Skeletal muscle cell (primary cell): ENCODE results near the gene UGDH.
"Not testable (repeated sequence)": the region's sequence is repeated elsewhere in the genome, so short reads cannot be mapped to it uniquely, and the experiment has no call there.

ENCODE experiments used
- DNase-seq: peaks from one replicate; pipeline ENCODE4 v3.0.0-alpha.2; 2010; ENCODE audit warnings: low read depth
- H3K4me3 ChIP-seq: 2 replicates; pipeline ENCODE4 v1.5.1; 2011; ENCODE audit warnings: low read depth, mild to moderate bottlenecking, control low read depth, low read length, moderate library complexity

UGDH gene

GRCh38 chr4:39527296-39528060 is at the start of gene UGDH:
Gene UGDH (minus strand): TSS chr4:39527439. CDS start chr4:39521512, 5,927 bp downstream.
- peak within 1 kb of the TSS; percentile 97 for H3K4me3 ChIP-seq

GRCh38 chr4:39574946-39575345 is 47.7 kb upstream of the UGDH start:
- no peak overlapping the region for H3K4me3 ChIP-seq
- DNase-seq = no peak

More at GRCh38 chr4:39527296-39528060, at the start of gene UGDH:
- DNase-seq = peak; percentile 97

GRCh38 chr4:39571504-39571903 is 44.3 kb upstream of the UGDH start:
- DNase-seq = no peak
- no peak overlapping the region for H3K4me3 ChIP-seq

DNA sequence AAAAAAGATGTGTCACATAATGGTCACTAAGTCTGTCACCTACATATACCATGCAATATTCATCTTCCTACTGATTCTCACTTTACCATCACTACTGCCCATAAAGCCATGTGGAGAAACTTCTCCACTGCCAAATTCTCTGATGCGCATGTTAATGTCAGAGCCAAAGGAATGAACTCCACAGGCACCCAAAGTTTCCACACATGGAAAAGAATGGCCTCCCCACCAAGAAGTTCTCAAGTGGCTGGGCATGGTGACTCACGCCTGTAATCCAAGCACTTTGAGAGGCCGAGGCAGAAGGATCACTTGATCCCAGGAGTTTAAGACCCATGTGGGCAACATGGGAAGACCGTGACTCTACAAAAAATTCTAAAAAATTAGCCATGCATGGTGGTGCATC is 43.8 kb upstream of the UGDH start:
- no peak overlapping the region for H3K4me3 ChIP-seq
- no peak for DNase-seq

DNA sequence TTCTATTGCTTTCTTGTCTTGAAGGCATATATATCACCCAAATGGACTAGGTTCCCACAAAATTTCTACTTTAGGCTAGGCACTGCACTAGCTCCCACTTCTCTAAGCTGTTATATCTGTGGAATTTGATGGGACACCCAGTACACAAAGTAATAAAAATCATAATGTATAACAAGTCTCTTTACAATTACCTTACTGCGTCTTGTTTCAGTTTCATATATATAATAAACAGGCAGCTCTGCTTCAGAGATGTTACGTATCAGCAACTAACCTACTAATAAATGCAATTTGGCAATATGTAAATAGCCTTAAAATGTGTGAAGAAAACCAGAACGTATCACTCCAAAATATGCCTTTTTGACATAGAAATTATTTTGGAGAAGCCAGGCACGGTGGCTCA is 42.0 kb upstream of the UGDH start:
- no peak overlapping the region for H3K4me3 ChIP-seq
- DNase-seq = no peak

GRCh38 chr4:39568805-39569204 is 41.6 kb upstream of the UGDH start:
- DNase-seq = no peak
- H3K4me3 ChIP-seq = no peak overlapping the region

GRCh38 chr4:39565878-39566600 is 38.8 kb upstream of the UGDH start:
- DNase-seq = peak; percentile 64
- no peak overlapping the region for H3K4me3 ChIP-seq

- DNase-seq = no peak
- no peak overlapping the region for H3K4me3 ChIP-seq
Observed at GRCh38 chr4:39563346-39563847, 36.2 kb upstream of the UGDH start.

GRCh38 chr4:39562792-39563191 is 35.6 kb upstream of the UGDH start:
- no peak for DNase-seq
- no peak overlapping the region for H3K4me3 ChIP-seq

GRCh38 chr4:39559626-39560025 is 32.4 kb upstream of the UGDH start:
- H3K4me3 ChIP-seq = no peak overlapping the region
- DNase-seq = no peak

DNA sequence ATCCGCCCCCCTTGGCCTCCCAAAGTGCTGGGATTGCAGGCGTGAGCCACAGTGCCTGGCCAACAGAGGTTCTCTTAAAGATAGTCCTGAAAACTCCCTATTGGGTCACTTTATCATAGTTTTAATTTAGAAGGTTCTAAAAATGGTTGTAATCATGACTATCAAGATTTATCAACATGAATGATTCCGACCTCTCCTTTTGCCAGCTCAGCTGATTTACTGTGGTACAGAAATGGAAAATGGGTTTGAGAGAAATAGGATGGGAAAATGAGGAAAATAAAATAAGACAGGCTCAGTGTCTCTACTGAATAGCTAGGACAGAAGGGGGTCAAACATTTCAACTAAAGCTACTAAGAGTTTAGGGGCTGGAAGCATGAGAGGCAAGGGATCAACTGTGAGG is 28.2 kb upstream of the UGDH start:
- H3K4me3 ChIP-seq = no peak overlapping the region
- no peak for DNase-seq

GRCh38 chr4:39548425-39549067 is 21.3 kb upstream of the UGDH start:
- no peak overlapping the region for H3K4me3 ChIP-seq

DNA sequence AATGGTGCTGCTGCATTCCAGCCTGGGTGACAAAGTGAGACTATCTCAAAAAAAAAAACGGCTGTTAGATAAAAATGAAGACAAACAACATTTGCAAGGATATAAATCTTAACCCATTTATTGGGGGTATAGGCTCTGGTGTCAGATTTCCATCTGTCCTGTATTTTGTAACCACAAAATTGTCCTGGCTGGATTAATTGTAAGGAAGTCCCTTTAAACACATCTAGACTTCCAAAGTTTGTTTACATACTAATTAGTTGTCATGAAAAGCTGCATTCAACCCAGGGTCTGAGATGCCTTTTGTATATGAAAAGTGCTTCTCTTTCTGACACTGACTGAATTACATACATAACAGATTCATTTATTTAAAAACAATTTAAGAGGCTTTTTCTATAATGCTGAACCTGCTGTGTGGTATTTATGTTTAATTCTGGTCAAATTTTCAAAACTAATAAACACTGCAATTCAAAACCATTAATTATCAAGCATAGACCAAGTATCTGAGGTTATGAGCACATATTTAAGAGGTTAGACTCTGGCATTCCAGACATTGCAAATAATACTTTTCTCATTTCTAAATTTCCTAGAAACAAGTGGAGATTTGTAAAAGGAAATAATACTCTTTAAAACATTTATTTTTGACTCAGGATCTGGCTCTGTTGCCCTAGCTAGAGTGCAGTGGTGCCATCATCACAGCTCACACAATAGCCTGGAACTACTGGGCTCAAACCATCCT is 17.5 kb upstream of the UGDH start:
- no peak for DNase-seq
- no peak overlapping the region for H3K4me3 ChIP-seq

More at GRCh38 chr4:39548425-39549067, 21.3 kb upstream of the UGDH start:
- no peak for DNase-seq

DNA sequence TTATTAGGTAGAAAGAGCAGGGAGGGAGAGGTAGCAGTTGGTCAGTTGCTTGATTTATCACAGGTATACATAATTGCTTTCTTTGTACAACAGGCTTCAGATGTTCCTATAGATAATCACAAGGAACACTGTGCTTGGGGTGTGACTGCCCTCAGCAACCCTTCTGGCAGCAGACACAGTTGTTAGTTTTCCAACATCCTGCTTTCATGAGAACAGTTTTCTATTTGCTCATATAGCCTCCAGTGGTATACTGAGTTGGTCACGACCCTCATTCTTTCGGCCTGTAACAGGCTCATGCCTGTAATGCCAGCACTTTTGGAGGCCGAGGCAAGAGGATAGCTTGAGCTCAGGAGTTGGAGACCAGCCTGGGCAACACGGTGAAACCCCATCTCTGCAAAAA is 16.8 kb upstream of the UGDH start:
- DNase-seq, H3K4me3 ChIP-seq: not testable (repeated sequence)

- H3K4me3 ChIP-seq = no peak overlapping the region
- DNase-seq = no peak
Observed at GRCh38 chr4:39543034-39543433, 15.8 kb upstream of the UGDH start.

- DNase-seq = no peak
- H3K4me3 ChIP-seq = no peak overlapping the region
Observed at GRCh38 chr4:39542611-39543012, 15.4 kb upstream of the UGDH start.

DNA sequence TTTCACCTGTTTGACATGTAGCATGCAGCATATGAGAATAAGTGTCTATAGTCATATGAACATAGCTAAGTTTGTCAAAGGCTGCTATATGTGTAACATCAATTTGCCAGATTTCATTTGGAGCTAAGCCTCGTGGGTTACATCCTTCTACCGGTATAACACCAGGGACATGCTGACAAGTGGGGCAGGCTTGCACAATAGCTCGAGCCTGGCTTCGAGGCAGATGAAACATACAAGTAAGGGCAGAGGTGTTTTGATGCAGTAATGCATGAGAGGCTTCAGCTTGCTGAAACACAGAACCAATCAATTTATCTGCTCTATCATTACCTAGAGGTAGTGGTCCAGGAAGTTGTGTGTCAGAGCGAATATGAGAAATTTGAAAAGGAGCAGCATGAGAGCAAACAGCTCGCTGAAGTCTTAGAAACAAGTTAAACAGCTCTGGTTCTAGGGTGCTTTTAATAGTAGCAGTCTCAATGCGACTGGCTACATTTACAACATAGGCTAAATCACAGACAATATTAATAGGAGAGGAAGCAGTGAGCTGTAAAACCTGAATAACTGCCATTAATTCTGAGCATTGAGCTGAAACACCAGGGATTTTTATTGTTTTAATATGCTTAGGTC is 14.9 kb upstream of the UGDH start:
- no peak overlapping the region for H3K4me3 ChIP-seq
- no peak for DNase-seq

GRCh38 chr4:39539089-39539611 is 11.9 kb upstream of the UGDH start:
- no peak for DNase-seq
- no peak overlapping the region for H3K4me3 ChIP-seq

DNA sequence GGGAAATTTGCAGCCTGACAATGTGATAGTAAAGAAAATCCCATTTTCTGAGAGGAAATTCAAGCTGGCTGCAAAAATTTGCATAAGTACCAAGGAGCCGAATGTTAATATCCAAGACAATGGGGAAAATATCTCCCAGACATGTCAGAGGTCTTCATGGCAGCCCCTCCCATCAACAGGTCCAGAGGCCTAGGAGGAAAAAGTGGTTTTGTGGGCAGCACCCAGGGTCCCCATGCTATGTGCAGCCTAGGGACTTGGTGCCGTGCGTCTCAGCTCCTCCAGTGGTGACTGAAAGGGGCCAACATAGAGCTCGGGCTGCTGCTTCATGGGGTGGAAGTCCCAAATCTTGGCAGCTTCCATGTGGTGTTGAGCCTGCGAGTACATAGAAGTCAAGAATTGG is 6.3 kb upstream of the UGDH start:
- no peak for DNase-seq

More for the DNA sequence above, 6.3 kb upstream of the UGDH start:
- H3K4me3 ChIP-seq = no peak overlapping the region
